Muscle layer of duodenum (tissue), 2 donors: ENCODE results near the gene NPFFR2.
"Not testable (repeated sequence)": the region's sequence is repeated elsewhere in the genome, so short reads cannot be mapped to it uniquely, and the experiment has no call there.

Experiments used
- H3K27ac ChIP-seq: one replicate; pipeline ENCODE4 v1.7.0; 2013; ENCODE audit warnings: mild to moderate bottlenecking, low read length
- H3K27me3 ChIP-seq: one replicate; pipeline ENCODE4 v1.7.0; 2013; ENCODE audit warnings: low read depth, mild to moderate bottlenecking, control low read depth, low read length
- H3K36me3 ChIP-seq, 2 donors: one replicate each; pipeline ENCODE4 v1.7.0; 2013; ENCODE audit warnings: low read length in 2 of 2, control low read depth in 1 of 2, mild to moderate bottlenecking in 1 of 2; ENCODE audit not compliant: insufficient read depth in 2 of 2, control insufficient read depth in 1 of 2
- H3K4me1 ChIP-seq, 2 donors: one replicate each; pipeline ENCODE4 v1.7.0; 2013; ENCODE audit warnings: low read length in 2 of 2, mild to moderate bottlenecking in 2 of 2, control low read depth in 1 of 2, moderate library complexity in 1 of 2; ENCODE audit not compliant: insufficient read depth in 2 of 2, control insufficient read depth in 1 of 2
- H3K4me3 ChIP-seq, 2 donors: one replicate each; pipeline ENCODE4 v1.7.0; 2013; ENCODE audit warnings: low read length in 2 of 2, low read depth in 1 of 2, mild to moderate bottlenecking in 1 of 2
- H3K9me3 ChIP-seq, 2 donors: one replicate each; pipeline ENCODE4 v1.7.0; 2013; ENCODE audit warnings: low read length in 2 of 2, control low read depth in 1 of 2, mild to moderate bottlenecking in 1 of 2; ENCODE audit not compliant: control insufficient read depth in 1 of 2
- donor health status: healthy.

The NPFFR2 gene

GRCh38 chr4:72067051-72067450 is 35.3 kb downstream of the NPFFR2 start:
- Histone ChIP-seq H3K27me3 (no peaks in the 10 kb centered on the region), H3K4me1 (no peaks in the 10 kb centered on the region), H3K4me3 (no peak overlapping the region), H3K9me3 (no peaks in the 10 kb centered on the region), H3K36me3 (no peaks in the 10 kb centered on the region), H3K27ac (no peak overlapping the region)

DNA sequence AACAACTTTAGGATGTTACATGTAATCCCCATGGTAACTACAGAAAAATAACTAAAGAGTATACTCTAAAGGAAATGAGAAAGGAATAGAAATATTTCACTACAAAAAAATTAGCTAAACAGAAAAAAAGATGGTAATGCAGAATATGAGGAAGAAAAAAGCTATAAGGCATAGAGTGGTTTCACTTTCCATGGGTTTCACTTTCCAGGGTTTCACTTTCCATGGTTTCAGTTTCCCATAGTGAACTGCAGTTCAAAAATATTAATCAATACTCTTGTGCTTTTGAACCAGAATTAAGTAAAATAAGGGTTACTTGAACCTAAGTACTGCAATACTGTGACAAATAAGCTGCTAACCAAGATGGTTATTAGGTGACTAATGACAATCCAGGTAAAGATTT is 42.0 kb downstream of the NPFFR2 start:
- no peaks in the 10 kb centered on the region for H3K36me3 ChIP-seq
- H3K4me1 ChIP-seq = no peaks in the 10 kb centered on the region
- H3K27ac ChIP-seq = no peak overlapping the region
- H3K27me3 ChIP-seq = no peaks in the 10 kb centered on the region
- H3K9me3 ChIP-seq = no peaks in the 10 kb centered on the region
- no peak overlapping the region for H3K4me3 ChIP-seq

- H3K27me3 ChIP-seq = no peaks in the 10 kb centered on the region
- H3K36me3 ChIP-seq = no peaks in the 10 kb centered on the region
- no peak overlapping the region for H3K4me3 ChIP-seq
- no peaks in the 10 kb centered on the region for H3K4me1 ChIP-seq
- no peak overlapping the region for H3K27ac ChIP-seq
- H3K9me3 ChIP-seq = no peaks in the 10 kb centered on the region
Measured at GRCh38 chr4:72076562-72076961, 44.8 kb downstream of the NPFFR2 start.

DNA sequence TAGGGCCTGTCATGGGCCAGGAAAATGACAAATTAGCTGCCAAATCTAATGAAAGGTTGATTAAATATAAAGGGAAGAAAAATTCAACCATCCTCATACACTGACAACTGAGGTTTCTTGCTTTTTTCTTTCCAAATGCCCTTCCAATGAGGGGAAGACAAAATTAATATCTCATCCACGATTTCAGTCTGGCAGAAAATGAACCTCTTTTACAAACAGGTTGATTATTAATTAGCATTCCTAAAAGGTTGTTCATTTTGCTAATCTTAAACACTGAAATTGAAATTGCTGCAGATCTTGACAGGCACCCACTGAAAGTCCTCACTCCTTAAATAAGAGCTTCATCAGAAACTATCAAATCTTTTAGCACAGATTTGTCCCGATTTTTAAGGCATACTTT is 45.5 kb downstream of the NPFFR2 start:
- H3K4me1 ChIP-seq = no peaks in the 10 kb centered on the region

GRCh38 chr4:72084587-72085011 is 52.8 kb downstream of the NPFFR2 start:
- Histone ChIP-seq H3K27ac (no peak overlapping the region), H3K9me3 (no peaks in the 10 kb centered on the region), H3K4me1 (no peaks in the 10 kb centered on the region), H3K36me3 (no peaks in the 10 kb centered on the region), H3K4me3 (no peak overlapping the region), H3K27me3 (no peaks in the 10 kb centered on the region)

More for the DNA sequence above, 45.5 kb downstream of the NPFFR2 start:
- Histone ChIP-seq H3K36me3 (no peaks in the 10 kb centered on the region), H3K27me3 (no peaks in the 10 kb centered on the region), H3K4me3 (no peak overlapping the region), H3K9me3 (no peaks in the 10 kb centered on the region), H3K27ac (no peak overlapping the region)

DNA sequence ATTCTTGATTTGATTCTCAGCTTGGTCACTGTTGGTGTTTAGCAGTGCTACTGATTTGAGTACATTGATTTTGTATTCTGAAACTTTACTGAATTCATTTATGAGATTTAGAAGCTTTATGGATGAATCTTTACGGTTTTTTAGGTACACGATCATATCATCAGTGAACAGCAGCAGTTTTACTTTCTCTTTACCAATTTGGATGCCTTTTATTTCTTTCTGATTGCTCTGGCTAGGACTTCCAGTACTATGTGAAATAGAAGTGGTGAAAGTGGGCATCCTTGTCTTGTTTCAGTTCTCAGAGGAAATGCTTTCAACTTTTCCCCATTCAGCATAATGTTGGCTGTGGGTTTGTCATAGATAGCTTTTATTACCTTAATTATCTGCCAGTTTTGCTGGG is 58.8 kb downstream of the NPFFR2 start:
- not testable (repeated sequence) for H3K27me3 ChIP-seq, H3K27ac ChIP-seq, H3K36me3 ChIP-seq, H3K9me3 ChIP-seq, H3K4me3 ChIP-seq, H3K4me1 ChIP-seq

DNA sequence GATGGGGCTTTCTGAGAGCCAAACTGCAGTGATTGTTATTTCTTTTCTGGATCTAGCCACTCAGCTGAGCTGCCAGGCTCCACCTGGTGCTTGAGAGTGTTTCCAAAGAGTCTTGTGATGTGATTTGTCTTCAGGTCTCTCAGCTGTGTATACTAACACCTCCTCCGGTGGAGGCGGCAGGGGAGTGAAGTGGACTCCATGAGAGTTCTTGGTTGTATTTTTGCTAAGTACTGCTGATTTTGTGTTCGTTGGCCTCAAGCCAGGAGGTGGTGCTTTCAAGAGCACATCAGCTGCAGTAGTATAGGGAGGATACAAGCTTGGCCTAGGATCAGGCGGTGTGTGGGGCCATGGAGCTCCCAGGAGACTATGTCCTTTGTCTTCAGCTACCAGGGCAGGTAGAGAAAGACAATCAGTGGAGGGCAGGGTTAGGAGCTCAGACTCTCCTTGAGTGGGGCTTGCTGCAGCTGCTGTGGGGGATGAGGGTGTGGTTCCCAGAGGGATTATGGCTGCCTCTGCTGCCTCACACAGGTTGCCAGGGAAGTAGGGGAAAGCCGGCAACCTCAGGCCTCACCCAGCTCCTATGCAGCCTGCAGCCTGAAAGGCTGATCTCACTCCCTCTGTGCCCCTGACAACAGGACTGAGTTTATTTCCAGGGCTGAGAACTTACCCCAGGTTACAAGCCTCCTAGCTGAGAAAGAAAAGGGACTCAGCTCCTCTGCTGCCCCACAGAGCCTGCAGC is 62.4 kb downstream of the NPFFR2 start:
- H3K4me1 ChIP-seq = no peaks in the 10 kb centered on the region
- no peak overlapping the region for H3K27ac ChIP-seq

GRCh38 chr4:72107456-72107855 is 75.7 kb downstream of the NPFFR2 start:
- Histone ChIP-seq H3K4me1 (no peaks in the 10 kb centered on the region), H3K27me3 (no peaks in the 10 kb centered on the region), H3K36me3 (no peaks in the 10 kb centered on the region), H3K9me3 (no peaks in the 10 kb centered on the region), H3K4me3 (no peak overlapping the region), H3K27ac (no peak overlapping the region)

More for the DNA sequence above, 62.4 kb downstream of the NPFFR2 start:
- Histone ChIP-seq H3K27me3 (no peaks in the 10 kb centered on the region), H3K4me3 (no peak overlapping the region), H3K9me3 (no peaks in the 10 kb centered on the region), H3K36me3 (no peaks in the 10 kb centered on the region)

DNA sequence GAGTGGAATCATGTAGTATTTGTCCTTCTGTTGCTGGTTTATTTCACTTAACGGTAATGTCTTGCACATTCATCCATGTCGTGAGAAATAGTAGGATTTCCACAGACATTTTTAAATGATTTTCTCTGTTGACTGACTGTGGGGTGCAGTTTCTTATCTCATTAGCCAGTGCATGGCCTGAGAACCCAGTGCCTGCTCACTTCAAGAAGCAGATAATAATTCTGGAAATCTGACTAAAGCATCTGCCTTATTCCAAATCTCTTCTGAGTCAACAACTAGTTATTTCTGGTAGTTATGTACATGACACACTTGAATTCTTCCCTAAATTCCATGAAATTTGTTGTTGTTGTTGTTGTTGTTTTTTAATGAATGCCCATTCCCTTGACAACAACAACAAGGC is 77.6 kb downstream of the NPFFR2 start:
- Histone ChIP-seq H3K9me3 (no peaks in the 10 kb centered on the region), H3K4me3 (no peak overlapping the region), H3K4me1 (no peaks in the 10 kb centered on the region), H3K27ac (no peak overlapping the region), H3K36me3 (no peaks in the 10 kb centered on the region), H3K27me3 (no peaks in the 10 kb centered on the region)

DNA sequence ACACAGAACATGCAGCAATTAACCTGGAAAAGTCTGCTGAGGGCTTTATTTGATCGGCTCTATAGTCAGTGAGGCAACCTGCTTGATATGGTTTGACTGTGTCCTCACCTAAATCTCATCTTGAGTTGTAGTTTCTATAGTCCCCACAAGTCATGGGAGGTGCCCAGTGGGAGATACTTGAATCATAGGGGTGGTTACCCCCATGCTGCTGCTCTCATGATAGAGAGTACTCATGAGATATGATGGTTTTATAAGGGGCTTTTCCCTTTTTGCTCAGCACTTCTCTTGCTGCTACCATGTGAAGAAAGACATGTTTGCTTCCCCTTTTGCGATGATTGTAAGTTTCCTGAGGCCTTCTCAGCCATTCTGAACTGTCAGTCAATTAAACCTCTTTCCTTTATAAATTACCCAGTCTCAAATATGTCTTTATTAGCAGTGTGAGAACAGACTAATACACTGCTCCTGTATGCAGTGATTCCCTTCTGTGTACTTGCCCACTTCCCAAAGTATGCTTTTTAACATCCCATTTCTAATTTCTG is 78.2 kb downstream of the NPFFR2 start:
- no peaks in the 10 kb centered on the region for H3K27me3 ChIP-seq
- no peak overlapping the region for H3K4me3 ChIP-seq
- no peak overlapping the region for H3K27ac ChIP-seq
- H3K36me3 ChIP-seq = no peaks in the 10 kb centered on the region
- H3K4me1 ChIP-seq = no peaks in the 10 kb centered on the region
- H3K9me3 ChIP-seq = no peaks in the 10 kb centered on the region

DNA sequence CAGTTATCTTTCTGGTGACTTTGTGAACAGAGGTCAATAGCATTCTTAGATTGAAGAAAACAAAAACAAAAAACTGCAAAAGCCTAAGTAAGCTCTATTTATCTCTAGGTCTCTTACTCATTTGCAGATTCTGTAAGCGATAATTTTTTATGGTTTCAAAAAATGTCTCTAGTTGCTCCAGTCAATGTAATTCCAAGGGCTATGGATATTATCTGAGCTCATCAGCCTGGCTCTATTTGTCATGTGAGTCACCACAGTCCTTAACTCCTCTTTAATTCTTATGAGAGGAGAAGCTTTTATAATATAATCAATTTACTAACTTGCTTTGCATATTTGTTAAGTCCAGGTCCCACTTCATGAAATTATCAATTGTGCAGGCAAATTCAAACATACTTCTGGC is 79.1 kb downstream of the NPFFR2 start:
- no peaks in the 10 kb centered on the region for H3K36me3 ChIP-seq
- H3K27me3 ChIP-seq = no peaks in the 10 kb centered on the region
- H3K4me3 ChIP-seq = no peak overlapping the region
- H3K9me3 ChIP-seq = no peaks in the 10 kb centered on the region
- H3K27ac ChIP-seq = no peak overlapping the region
- no peaks in the 10 kb centered on the region for H3K4me1 ChIP-seq

DNA sequence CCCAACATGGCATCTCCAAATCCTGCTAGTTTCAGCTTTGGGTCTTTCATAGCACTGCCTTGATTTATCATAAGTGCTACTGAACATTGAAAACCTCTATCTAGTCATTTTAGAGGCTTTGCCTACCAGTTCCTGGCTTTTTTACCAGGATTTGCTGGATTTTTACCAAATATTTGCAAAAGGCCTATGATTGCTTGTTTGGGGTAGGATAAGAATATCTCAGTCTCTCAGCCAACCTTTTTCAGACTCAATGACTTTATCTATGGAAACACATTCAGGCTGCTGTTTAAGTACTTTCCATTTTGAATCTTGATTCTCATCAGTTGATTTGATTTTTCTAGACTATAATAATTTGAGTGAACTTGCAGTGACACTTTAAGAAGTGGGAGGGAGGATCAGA is 80.1 kb downstream of the NPFFR2 start:
- Histone ChIP-seq H3K27me3 (no peaks in the 10 kb centered on the region), H3K4me1 (no peaks in the 10 kb centered on the region), H3K4me3 (no peak overlapping the region), H3K27ac (no peak overlapping the region), H3K9me3 (no peaks in the 10 kb centered on the region), H3K36me3 (no peaks in the 10 kb centered on the region)
